Suprapubic skin (tissue), 4 donors: ENCODE results near the gene KPNA4. TPM values are rescaled to one million over a fixed set of nuclear protein-coding genes. Genes with fewer than 3 reads are reported as not detected.
"Not testable (repeated sequence)": the region's sequence is repeated elsewhere in the genome, so short reads cannot be mapped to it uniquely, and the experiment has no call there.

Experiments
- DNase-seq, 2 donors: peaks; one replicate each; pipeline ENCODE4 v3.0.0-alpha.2; 2019; ENCODE audit warnings: low spot score in 2 of 2
- H3K27ac ChIP-seq: fragments of 200-600 bp; sonication (generic); one replicate; pipeline ENCODE4 v1.5.1; 2019
- H3K27me3 ChIP-seq: fragments of 200-600 bp; sonication (generic); one replicate; pipeline ENCODE4 v1.5.1; 2019
- H3K36me3 ChIP-seq: fragments of 200-600 bp; sonication (generic); one replicate; pipeline ENCODE4 v1.5.1; 2019
- H3K4me1 ChIP-seq: fragments of 200-600 bp; sonication (generic); one replicate; pipeline ENCODE4 v1.5.1; 2019
- H3K4me3 ChIP-seq: fragments of 200-600 bp; sonication (generic); one replicate; pipeline ENCODE4 v1.5.1; 2019; ENCODE audit warnings: mild to moderate bottlenecking
- H3K9me3 ChIP-seq: fragments of 200-600 bp; sonication (generic); one replicate; pipeline ENCODE4 v1.5.1; 2019
- CTCF ChIP-seq, 2 donors: fragments of 200-600 bp in 1 of 2; fragments of 450-650 bp in 1 of 2; sonication (generic) in 1 of 2; IDR thresholded peaks; one replicate each; pipeline ENCODE4 v1.5.1; 2016 to 2019; ENCODE audit warnings: antibody characterized with exemption in 2 of 2, mild to moderate bottlenecking in 1 of 2, moderate library complexity in 1 of 2
- EP300 ChIP-seq: sonication (generic); formaldehyde crosslinking; IDR thresholded peaks from one replicate; pipeline ENCODE4 v1.6.1; 2017; ENCODE audit warnings: antibody characterized with exemption
- POLR2A ChIP-seq, 2 donors: fragments of 450-650 bp; IDR thresholded peaks; one replicate each; pipeline ENCODE4 v1.6.1; 2017; ENCODE audit warnings: antibody characterized with exemption in 2 of 2, mild to moderate bottlenecking in 2 of 2, moderate library complexity in 2 of 2
- POLR2AphosphoS5 ChIP-seq, 3 donors: sonication (generic); formaldehyde crosslinking; IDR thresholded peaks; one replicate each; pipeline ENCODE4 v1.6.1; 2017; ENCODE audit warnings: antibody characterized with exemption in 3 of 3
- WGBS: methylation state at CpG from one replicate; pipeline ENCODE4 v1.1.5; 2018; 5-methylcytosine and 5-hydroxymethylcytosine counted together
- total RNA-seq, 4 donors: library from RNA; depleted of rRNA; stranded (reverse); fragments of >200 nt; gene quantifications; one replicate each; pipeline ENCODE4 v1.1.0, GENCODE V29; 2016

Gene KPNA4
- total RNA-seq, 4 donors from 2014 or later = 23.9 to 35.0 (median 29.4) TPM

GRCh38 chr3:160537729-160538128 is 27.6 kb downstream of the KPNA4 start:
- TF ChIP-seq POLR2AphosphoS5 (IDR thresholded peaks at IDR 0.05) (no peak), EP300 (no peak), CTCF (IDR thresholded peaks at IDR 0.05) (no peak), POLR2A (IDR thresholded peaks at IDR 0.05) (no peak)
- no peak for DNase-seq
- no peak overlapping the region for H3K4me3 ChIP-seq
- WGBS = 91% methylated on average over 1 of the region's 1 CpG
- H3K27me3 ChIP-seq = no peaks in the 10 kb centered on the region
- no peaks in the 10 kb centered on the region for H3K4me1 ChIP-seq
- no peaks in the 10 kb centered on the region for H3K9me3 ChIP-seq
- peaks cover 27% of the 10 kb centered on the region for H3K36me3 ChIP-seq
- no peak overlapping the region for H3K27ac ChIP-seq

- no peaks in the 10 kb centered on the region for H3K9me3 ChIP-seq
- H3K27me3 ChIP-seq = no peaks in the 10 kb centered on the region
- H3K36me3 ChIP-seq = peaks cover 74% of the 10 kb centered on the region
- H3K27ac ChIP-seq = no peak overlapping the region
- H3K4me1 ChIP-seq = no peaks in the 10 kb centered on the region
- no peak overlapping the region for H3K4me3 ChIP-seq
- TF ChIP-seq CTCF (IDR thresholded peaks at IDR 0.05) (no peak), POLR2A (IDR thresholded peaks at IDR 0.05) (no peak), EP300 (no peak)
- no peak for DNase-seq
Observed at GRCh38 chr3:160532371-160532770, 33.0 kb downstream of the KPNA4 start.

- Histone ChIP-seq H3K27me3 (no peaks in the 10 kb centered on the region), H3K4me1 (no peaks in the 10 kb centered on the region), H3K9me3 (no peaks in the 10 kb centered on the region), H3K36me3 (peaks cover 84% of the 10 kb centered on the region), H3K4me3 (no peak overlapping the region), H3K27ac (no peak overlapping the region)
- DNase-seq = no peak
- 66% methylated on average over 1 of the region's 1 CpG for WGBS
- no peak for TF ChIP-seq POLR2A (IDR thresholded peaks at IDR 0.05)
- no peak for TF ChIP-seq EP300
- TF ChIP-seq CTCF (IDR thresholded peaks at IDR 0.05) = no peak
- no peak for TF ChIP-seq POLR2AphosphoS5 (IDR thresholded peaks at IDR 0.05)
Observed at GRCh38 chr3:160531311-160531710, 34.1 kb downstream of the KPNA4 start.

- H3K4me3 ChIP-seq, H3K4me1 ChIP-seq, DNase-seq, H3K27ac ChIP-seq, H3K9me3 ChIP-seq, H3K27me3 ChIP-seq: not testable (repeated sequence)
- H3K36me3 ChIP-seq = peaks cover 86% of the 10 kb centered on the region
- WGBS = 56% methylated on average over 2 of the region's 2 CpGs
Observed at GRCh38 chr3:160516391-160516790, 49.0 kb downstream of the KPNA4 start.

GRCh38 chr3:160501325-160501724 is 64.0 kb downstream of the KPNA4 start:
- no peaks in the 10 kb centered on the region for H3K27me3 ChIP-seq
- TF ChIP-seq EP300 = no peak
- TF ChIP-seq POLR2A (IDR thresholded peaks at IDR 0.05) = no peak
- TF ChIP-seq POLR2AphosphoS5 (IDR thresholded peaks at IDR 0.05) = no peak
- H3K4me1 ChIP-seq = no peaks in the 10 kb centered on the region
- no peak overlapping the region for H3K27ac ChIP-seq
- H3K4me3 ChIP-seq = no peak overlapping the region
- WGBS = 100% methylated on average over 3 of the region's 3 CpGs
- DNase-seq = no peak
- H3K36me3 ChIP-seq = peaks cover 56% of the 10 kb centered on the region
- no peaks in the 10 kb centered on the region for H3K9me3 ChIP-seq

GRCh38 chr3:160498202-160498601 is 67.2 kb downstream of the KPNA4 start:
- no peaks in the 10 kb centered on the region for H3K4me1 ChIP-seq
- no peak overlapping the region for H3K4me3 ChIP-seq
- no peak for DNase-seq
- peaks cover 32% of the 10 kb centered on the region for H3K36me3 ChIP-seq
- H3K9me3 ChIP-seq = no peaks in the 10 kb centered on the region
- no peak overlapping the region for H3K27ac ChIP-seq
- TF ChIP-seq POLR2A (IDR thresholded peaks at IDR 0.05) = no peak
- TF ChIP-seq CTCF (IDR thresholded peaks at IDR 0.05) = no peak
- no peak for TF ChIP-seq POLR2AphosphoS5 (IDR thresholded peaks at IDR 0.05)
- no peak for TF ChIP-seq EP300
- 100% methylated on average over 1 of the region's 1 CpG for WGBS
- no peaks in the 10 kb centered on the region for H3K27me3 ChIP-seq
